Femur (tissue), 1 donor: ENCODE results near the gene STX2.
"Not testable (repeated sequence)": the region's sequence is repeated elsewhere in the genome, so short reads cannot be mapped to it uniquely, and the experiment has no call there.

ENCODE experiments used
- DNase-seq: peaks from one replicate; pipeline ENCODE4 v3.0.0-alpha.2; 2017

Gene STX2

GRCh38 chr12:130868412-130868811 is 29.4 kb upstream of the STX2 start:
- no peak for DNase-seq

GRCh38 chr12:130863298-130863697 is 24.2 kb upstream of the STX2 start:
- DNase-seq = no peak

GRCh38 chr12:130862771-130863170 is 23.7 kb upstream of the STX2 start:
- not testable (repeated sequence) for DNase-seq

- no peak for DNase-seq
These were observed 23.1 kb upstream of the STX2 start for GRCh38 chr12:130862161-130862560.

GRCh38 chr12:130860311-130860710 is 21.3 kb upstream of the STX2 start:
- no peak for DNase-seq

GRCh38 chr12:130859161-130859560 is 20.1 kb upstream of the STX2 start:
- no peak for DNase-seq

GRCh38 chr12:130858084-130858483 is 19.0 kb upstream of the STX2 start:
- no peak for DNase-seq

- DNase-seq = no peak
These were observed 17.0 kb upstream of the STX2 start for GRCh38 chr12:130856088-130856487.

- DNase-seq = no peak
These were observed 11.5 kb upstream of the STX2 start for GRCh38 chr12:130850418-130851021.

GRCh38 chr12:130849561-130850417 is 10.7 kb upstream of the STX2 start:
- DNase-seq = no peak

GRCh38 chr12:130848785-130849305 is 9.8 kb upstream of the STX2 start:
- DNase-seq = not testable (repeated sequence)

- not testable (repeated sequence) for DNase-seq
These were observed 9.1 kb upstream of the STX2 start for GRCh38 chr12:130848105-130848504.

GRCh38 chr12:130847112-130847511 is 8.1 kb upstream of the STX2 start:
- no peak for DNase-seq

GRCh38 chr12:130846369-130846768 is 7.3 kb upstream of the STX2 start:
- DNase-seq = no peak

GRCh38 chr12:130839770-130840404 is 837 bp upstream of the STX2 start:
- no peak for DNase-seq

- peak; percentile 62 for DNase-seq
These were observed 633 bp downstream of the STX2 start for GRCh38 chr12:130838284-130838950.

- no peak for DNase-seq
These were observed 3.6 kb downstream of the STX2 start for GRCh38 chr12:130835436-130835835.

GRCh38 chr12:130835011-130835410 is 4.0 kb downstream of the STX2 start:
- DNase-seq = no peak

GRCh38 chr12:130832561-130833209 is 6.4 kb downstream of the STX2 start:
- DNase-seq = peak; percentile 33

- DNase-seq = no peak
These were observed 7.1 kb downstream of the STX2 start for GRCh38 chr12:130831876-130832405.

- DNase-seq = no peak
These were observed 7.8 kb downstream of the STX2 start for GRCh38 chr12:130831246-130831645.

GRCh38 chr12:130830246-130830551 is 8.9 kb downstream of the STX2 start:
- no peak for DNase-seq
